ENCODE results near the gene ERH. TPM values are rescaled to one million over a fixed set of nuclear protein-coding genes. Genes with fewer than 3 reads are reported as not detected.

ERH gene
- total RNA-seq, 1 donor from 2014 or later: 31.1 TPM

DNA sequence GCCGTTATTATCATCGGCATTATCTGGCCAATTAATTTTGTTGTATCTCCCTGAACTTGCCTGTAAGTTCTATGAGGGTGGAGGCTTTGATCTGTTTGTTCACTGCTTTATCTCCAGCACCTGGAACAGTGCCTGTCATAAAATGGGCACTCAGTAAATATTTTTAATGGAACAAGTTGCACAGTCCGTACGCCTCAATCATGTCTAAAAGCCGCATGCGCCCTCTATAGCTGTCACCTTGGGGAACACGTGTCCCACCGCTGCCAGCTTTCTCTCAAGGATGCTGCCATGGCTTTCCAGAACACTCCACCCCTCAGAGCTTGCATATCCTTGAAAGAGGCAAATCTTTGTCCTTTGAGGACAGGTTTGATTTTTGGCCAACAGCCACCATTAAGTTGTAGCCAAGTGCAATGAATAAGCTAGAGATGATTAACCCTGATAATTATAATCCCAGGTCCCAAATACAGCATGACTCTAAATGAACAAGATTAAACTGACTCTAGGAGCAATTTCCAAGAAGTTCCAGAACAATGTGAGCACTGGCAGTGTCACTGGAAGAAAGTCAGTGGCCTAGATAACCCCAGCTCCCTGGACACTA lies 55.1 kb downstream of the ERH start:
- H3K27ac ChIP-seq: no peak overlapping the region
- no peak for DNase-seq (ENCODE audit: low spot score in 2 of 2)
- intact Hi-C loops (cut with DNase I): no loop called here
- no peaks in the 10 kb centered on the region for H3K36me3 ChIP-seq
- no peaks in the 10 kb centered on the region for H3K27me3 ChIP-seq
- H3K4me1 ChIP-seq: no peaks in the 10 kb centered on the region
- TF ChIP-seq, protein P1, sequence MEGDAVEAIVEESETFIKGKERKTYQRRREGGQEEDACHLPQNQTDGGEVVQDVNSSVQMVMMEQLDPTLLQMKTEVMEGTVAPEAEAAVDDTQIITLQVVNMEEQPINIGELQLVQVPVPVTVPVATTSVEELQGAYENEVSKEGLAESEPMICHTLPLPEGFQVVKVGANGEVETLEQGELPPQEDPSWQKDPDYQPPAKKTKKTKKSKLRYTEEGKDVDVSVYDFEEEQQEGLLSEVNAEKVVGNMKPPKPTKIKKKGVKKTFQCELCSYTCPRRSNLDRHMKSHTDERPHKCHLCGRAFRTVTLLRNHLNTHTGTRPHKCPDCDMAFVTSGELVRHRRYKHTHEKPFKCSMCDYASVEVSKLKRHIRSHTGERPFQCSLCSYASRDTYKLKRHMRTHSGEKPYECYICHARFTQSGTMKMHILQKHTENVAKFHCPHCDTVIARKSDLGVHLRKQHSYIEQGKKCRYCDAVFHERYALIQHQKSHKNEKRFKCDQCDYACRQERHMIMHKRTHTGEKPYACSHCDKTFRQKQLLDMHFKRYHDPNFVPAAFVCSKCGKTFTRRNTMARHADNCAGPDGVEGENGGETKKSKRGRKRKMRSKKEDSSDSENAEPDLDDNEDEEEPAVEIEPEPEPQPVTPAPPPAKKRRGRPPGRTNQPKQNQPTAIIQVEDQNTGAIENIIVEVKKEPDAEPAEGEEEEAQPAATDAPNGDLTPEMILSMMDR (IDR thresholded peaks at IDR 0.05): no peak
- no peaks in the 10 kb centered on the region for H3K9me3 ChIP-seq
- H3K4me3 ChIP-seq: no peak overlapping the region

DNA sequence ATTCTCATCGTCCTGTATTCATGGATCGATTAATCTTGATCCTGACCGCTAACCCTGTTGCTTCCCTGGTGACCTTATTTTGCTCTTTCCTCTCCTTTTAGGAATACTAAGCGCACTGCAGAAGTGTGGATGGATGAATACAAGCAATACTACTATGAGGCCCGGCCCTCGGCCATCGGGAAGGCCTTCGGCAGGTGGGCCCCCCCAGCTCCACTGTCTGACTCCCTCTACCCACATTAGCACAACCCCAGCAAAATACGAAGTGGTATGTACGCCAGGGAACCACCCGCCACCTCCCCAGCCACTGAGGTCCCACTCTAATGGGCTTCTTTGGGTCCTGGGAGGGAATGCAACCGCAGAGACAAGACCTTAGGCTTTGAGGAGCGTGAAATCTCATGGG lies 58.7 kb downstream of the ERH start:
- Histone ChIP-seq H3K4me1 (no peaks in the 10 kb centered on the region), H3K4me3 (no peak overlapping the region), H3K36me3 (no peaks in the 10 kb centered on the region), H3K9me3 (no peaks in the 10 kb centered on the region), H3K27ac (no peak overlapping the region), H3K27me3 (no peaks in the 10 kb centered on the region)
- intact Hi-C loops (cut with DNase I): no loop called here
- TF ChIP-seq, protein P1 (IDR thresholded peaks at IDR 0.05): no peak
- no peak for DNase-seq (ENCODE audit: low spot score in 2 of 2)

DNA sequence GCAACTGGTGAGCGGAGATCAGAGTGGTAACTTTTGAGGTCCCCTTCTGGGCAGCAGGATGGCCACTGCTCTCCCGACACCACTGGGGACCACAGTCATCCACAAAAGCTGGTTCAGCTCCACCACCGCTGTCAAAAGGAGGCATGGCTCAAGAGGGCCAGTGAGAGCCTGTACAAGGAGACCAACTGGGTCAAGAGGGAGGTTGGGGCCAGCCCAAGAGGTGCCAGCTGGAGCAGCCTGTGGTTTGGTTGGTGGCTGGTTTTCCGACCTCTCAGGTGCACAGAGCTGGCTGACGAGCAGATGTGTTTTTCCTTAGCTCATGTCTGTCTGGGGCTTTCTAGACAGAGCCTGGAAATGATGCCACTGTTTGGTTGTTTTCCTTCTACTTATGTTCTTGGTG lies 60.1 kb downstream of the ERH start:
- no peaks in the 10 kb centered on the region for H3K9me3 ChIP-seq
- intact Hi-C loops (cut with DNase I): no loop called here
- no peaks in the 10 kb centered on the region for H3K27me3 ChIP-seq
- no peak overlapping the region for H3K27ac ChIP-seq
- H3K36me3 ChIP-seq: no peaks in the 10 kb centered on the region
- no peak overlapping the region for H3K4me3 ChIP-seq
- no peaks in the 10 kb centered on the region for H3K4me1 ChIP-seq
- TF ChIP-seq, protein P1 (IDR thresholded peaks at IDR 0.05): no peak
- no peak for DNase-seq (ENCODE audit: low spot score in 2 of 2)

DNA sequence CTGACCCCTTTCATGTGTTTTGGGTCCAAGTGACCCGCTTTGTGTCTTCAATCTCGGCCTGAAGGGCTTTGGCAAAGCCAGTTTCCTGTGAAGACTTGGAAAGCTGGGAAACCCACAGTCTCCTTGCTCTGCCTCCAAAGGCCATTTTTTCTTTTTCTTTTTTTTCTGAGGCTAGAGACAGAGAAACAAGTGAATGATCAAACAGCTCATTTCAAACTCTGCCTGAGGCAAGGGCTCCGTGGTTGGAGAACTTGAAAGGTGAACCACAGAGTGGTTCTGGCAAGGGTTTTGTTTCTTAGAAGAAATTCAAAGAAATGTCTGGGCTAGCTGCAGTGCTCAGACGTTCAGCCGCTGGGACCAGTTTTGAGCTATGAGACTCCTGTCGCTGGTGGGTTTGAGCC lies 62.7 kb downstream of the ERH start:
- H3K36me3 ChIP-seq: no peaks in the 10 kb centered on the region

DNA sequence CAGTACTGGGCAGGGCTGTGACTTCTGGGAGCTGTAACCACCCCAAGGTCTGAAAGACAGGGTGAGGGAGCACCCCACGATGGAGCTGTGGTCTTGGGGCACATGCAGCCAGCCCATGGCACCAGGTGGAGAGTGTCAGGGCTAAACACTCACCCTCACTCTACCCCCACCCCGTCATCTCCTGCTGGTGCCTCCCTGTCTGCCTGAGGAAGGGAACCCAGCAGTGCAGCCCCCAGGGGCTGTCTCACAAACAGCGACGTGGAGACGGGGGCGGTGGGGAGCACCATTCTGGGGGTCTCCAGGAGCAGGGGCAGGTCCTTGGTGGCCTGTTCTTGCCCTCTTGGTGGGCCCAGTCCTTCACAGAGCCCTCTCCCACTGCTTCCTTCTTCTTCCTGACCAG lies 63.5 kb downstream of the ERH start:
- Histone ChIP-seq H3K36me3 (no peaks in the 10 kb centered on the region), H3K4me1 (no peaks in the 10 kb centered on the region), H3K27ac (no peak overlapping the region), H3K4me3 (no peak overlapping the region), H3K9me3 (no peaks in the 10 kb centered on the region), H3K27me3 (no peaks in the 10 kb centered on the region)
- intact Hi-C loops (cut with DNase I): no loop called here
- no peak for DNase-seq (ENCODE audit: low spot score in 2 of 2)
- TF ChIP-seq, protein P1 (IDR thresholded peaks at IDR 0.05): no peak

More for the DNA sequence above, 62.7 kb downstream of the ERH start:
- Histone ChIP-seq H3K9me3 (no peaks in the 10 kb centered on the region), H3K4me3 (no peak overlapping the region), H3K27me3 (no peaks in the 10 kb centered on the region), H3K4me1 (no peaks in the 10 kb centered on the region), H3K27ac (no peak overlapping the region)
- no peak for DNase-seq (ENCODE audit: low spot score in 2 of 2)
- TF ChIP-seq, protein P1 (IDR thresholded peaks at IDR 0.05): no peak
- intact Hi-C loops (cut with DNase I): no loop called here

Measured in ascending aorta (tissue), 2 donors.